HL-60 (cell line): ENCODE data around the gene ENTPD7.

Experiments
- DNase-seq, 2 experiments: peaks; one replicate each; pipeline ENCODE4 v3.0.0-alpha.2; 2010 to 2020; ENCODE audit warnings: low read depth in 1 of 2, low spot score in 1 of 2
- H3K27ac ChIP-seq: fragments of 250-450 bp; sonication (Bioruptor Pico); replicated peaks from 2 replicates; pipeline ENCODE4 v1.5.1; 2020; ENCODE audit warnings: mild to moderate bottlenecking, moderate library complexity
- H3K27me3 ChIP-seq: fragments of 250-450 bp; sonication (Bioruptor Pico); 2 replicates; pipeline ENCODE4 v1.5.1; 2021; ENCODE audit warnings: mild to moderate bottlenecking, moderate library complexity; ENCODE audit not compliant: insufficient read depth, poor library complexity, severe bottlenecking
- H3K4me3 ChIP-seq: replicated peaks from 2 replicates; pipeline ENCODE4 v1.5.1; 2011; ENCODE audit warnings: mild to moderate bottlenecking, control low read depth, low read length; ENCODE audit not compliant: insufficient read depth
- GABPA ChIP-seq: IDR thresholded peaks from 2 replicates; pipeline ENCODE4 v1.6.1; 2012; ENCODE audit warnings: low read depth
- POLR2AphosphoS5 ChIP-seq: IDR thresholded peaks from 2 replicates; pipeline ENCODE4 v1.6.1; 2012; ENCODE audit warnings: low read depth
- REST ChIP-seq: IDR thresholded peaks from 2 replicates; pipeline ENCODE4 v1.6.1; 2012; ENCODE audit warnings: low read depth; ENCODE audit not compliant: insufficient replicate concordance
- SPI1 ChIP-seq: IDR thresholded peaks from 2 replicates; pipeline ENCODE4 v1.6.1; 2012; ENCODE audit warnings: low read depth, mild to moderate bottlenecking, borderline replicate concordance
- TF ChIP-seq, protein P1 (sequence below): IDR thresholded peaks from one replicate; pipeline ENCODE4 v1.5.1; 2011; ENCODE audit warnings: low read length, control low read depth, inconsistent platforms; ENCODE audit not compliant: insufficient read depth

ENTPD7 gene

DNA sequence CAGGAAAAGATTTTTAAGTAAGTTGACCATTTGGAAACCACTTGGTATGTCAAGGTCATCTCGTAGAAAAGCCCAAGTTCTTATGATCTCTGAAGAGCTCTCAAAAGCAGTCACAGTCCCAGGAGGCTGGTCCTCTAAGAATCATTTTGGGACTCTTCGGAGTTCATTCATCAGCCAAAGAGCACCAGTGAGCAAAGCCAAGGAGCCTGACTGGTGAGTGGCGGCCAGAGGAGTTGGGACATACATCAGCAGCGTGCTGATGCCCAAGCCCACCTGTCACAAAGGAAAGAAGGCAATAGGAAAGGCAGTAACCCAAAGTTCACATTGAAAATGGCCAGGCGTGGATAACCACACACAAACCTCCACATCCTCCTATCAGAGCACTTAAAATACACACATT, 55.1 kb downstream of the ENTPD7 start:
- Histone ChIP-seq H3K27me3 (no peaks in the 10 kb centered on the region), H3K4me3 (no peak overlapping the region), H3K27ac (no peak overlapping the region)
- no peak for DNase-seq
- TF ChIP-seq, protein P1, sequence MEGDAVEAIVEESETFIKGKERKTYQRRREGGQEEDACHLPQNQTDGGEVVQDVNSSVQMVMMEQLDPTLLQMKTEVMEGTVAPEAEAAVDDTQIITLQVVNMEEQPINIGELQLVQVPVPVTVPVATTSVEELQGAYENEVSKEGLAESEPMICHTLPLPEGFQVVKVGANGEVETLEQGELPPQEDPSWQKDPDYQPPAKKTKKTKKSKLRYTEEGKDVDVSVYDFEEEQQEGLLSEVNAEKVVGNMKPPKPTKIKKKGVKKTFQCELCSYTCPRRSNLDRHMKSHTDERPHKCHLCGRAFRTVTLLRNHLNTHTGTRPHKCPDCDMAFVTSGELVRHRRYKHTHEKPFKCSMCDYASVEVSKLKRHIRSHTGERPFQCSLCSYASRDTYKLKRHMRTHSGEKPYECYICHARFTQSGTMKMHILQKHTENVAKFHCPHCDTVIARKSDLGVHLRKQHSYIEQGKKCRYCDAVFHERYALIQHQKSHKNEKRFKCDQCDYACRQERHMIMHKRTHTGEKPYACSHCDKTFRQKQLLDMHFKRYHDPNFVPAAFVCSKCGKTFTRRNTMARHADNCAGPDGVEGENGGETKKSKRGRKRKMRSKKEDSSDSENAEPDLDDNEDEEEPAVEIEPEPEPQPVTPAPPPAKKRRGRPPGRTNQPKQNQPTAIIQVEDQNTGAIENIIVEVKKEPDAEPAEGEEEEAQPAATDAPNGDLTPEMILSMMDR, result no peak

DNA sequence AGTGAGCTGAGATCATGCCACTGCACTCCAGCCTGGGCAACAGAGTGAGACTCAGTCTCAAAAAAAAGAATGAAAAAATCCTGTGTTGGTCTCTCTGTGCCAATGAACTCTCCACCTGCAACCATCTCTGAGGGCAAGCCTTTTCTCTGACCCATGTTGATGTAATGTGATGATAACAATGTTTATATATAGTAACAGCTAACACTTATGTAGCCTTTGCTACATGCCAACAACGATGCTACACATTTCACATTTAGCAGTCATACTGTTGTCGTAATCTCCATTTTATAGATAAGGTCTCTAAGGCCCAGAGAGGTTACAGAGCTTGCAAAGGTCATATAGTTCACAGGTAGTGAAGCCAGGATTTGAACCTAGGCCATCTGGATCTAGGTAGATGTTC, 61.1 kb downstream of the ENTPD7 start:
- DNase-seq, result no peak
- TF ChIP-seq GABPA, result no peak
- no peak for TF ChIP-seq REST
- Histone ChIP-seq H3K27ac (no peak overlapping the region), H3K27me3 (no peaks in the 10 kb centered on the region), H3K4me3 (no peak overlapping the region)

- no peak overlapping the region for H3K4me3 ChIP-seq
- no peak overlapping the region for H3K27ac ChIP-seq
- no peak for DNase-seq
- H3K27me3 ChIP-seq, result no peaks in the 10 kb centered on the region
- TF ChIP-seq GABPA (no peak), POLR2AphosphoS5 (no peak), REST (no peak), SPI1 (no peak)
- TF ChIP-seq, protein P1, result no peak
These were observed 70.7 kb downstream of the ENTPD7 start for GRCh38 chr10:99730026-99730425.

GRCh38 chr10:99731306-99732032, 72.2 kb downstream of the ENTPD7 start:
- TF ChIP-seq SPI1 (no peak), GABPA (no peak), REST (no peak), POLR2AphosphoS5 (no peak)
- TF ChIP-seq, protein P1, result no peak
- Histone ChIP-seq H3K27me3 (no peaks in the 10 kb centered on the region), H3K4me3 (peak overlapping the region; percentile 67), H3K27ac (peak overlapping the region; percentile 88)
- DNase-seq, result no peak
